ENCODE results near the gene KRTAP10-10.

- no peak for TF ChIP-seq CTCF (IDR thresholded peaks at IDR 0.05)
- no peak for TF ChIP-seq EP300 (IDR thresholded peaks at IDR 0.05)
- no peak for TF ChIP-seq POLR2AphosphoS5 (IDR thresholded peaks at IDR 0.05)
Observed at GRCh38 chr21:44616591-44616926, 20.6 kb upstream of the KRTAP10-10 start.

Measured in sigmoid colon (tissue), 4 donors.